GM20431 (cell line): ENCODE results near the gene MCM6.
"Not testable (repeated sequence)": the region's sequence is repeated elsewhere in the genome, so short reads cannot be mapped to it uniquely, and the experiment has no call there.

ENCODE experiments used
- in situ Hi-C: fragments of 300-500 bp; cut with MseI, MboI; formaldehyde crosslinking; loops from one replicate; pipeline ENCODE4 v1.15.0; 2020; ENCODE audit warnings: low sequenced_read_pairs; ENCODE audit not compliant: unreplicated experiment

MCM6 gene

DNA sequence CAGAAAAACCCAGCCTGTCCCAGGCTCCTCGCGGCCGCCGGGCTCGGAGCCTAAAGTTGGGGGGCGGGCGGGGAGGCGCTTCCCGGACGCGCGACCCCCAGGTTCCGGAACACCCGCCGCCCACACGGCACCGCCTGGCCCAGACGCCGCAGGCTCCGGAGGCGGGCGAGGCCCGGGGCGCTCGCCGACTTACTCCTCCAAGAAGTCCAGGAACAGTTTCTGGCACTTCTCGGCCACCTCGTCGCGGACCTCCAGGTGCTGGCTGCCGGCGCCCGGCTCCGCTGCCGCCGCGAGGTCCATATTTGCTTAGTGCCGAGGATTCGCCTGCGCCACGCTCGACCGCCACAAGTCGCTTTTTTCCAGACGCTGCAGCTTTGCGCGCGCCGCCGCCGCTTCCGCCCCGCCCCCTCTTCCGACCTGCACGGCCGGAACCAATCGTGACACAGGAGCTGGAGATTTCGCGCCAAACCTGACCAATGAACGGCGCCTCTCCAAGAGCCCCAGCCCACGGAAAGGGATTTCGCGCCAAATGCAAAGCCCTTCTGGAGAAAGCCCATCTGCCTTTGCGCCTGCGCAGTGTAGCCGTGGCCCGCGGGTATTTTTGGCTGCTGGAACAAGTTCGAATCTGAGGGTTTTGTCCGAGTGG, at the start of gene MCM6:
Gene MCM6 (minus strand): TSS at position 378 of the 646 bp plus-strand sequence. CDS start 78 bp downstream, at position 300.
- in situ Hi-C loops = no loop called here

DNA sequence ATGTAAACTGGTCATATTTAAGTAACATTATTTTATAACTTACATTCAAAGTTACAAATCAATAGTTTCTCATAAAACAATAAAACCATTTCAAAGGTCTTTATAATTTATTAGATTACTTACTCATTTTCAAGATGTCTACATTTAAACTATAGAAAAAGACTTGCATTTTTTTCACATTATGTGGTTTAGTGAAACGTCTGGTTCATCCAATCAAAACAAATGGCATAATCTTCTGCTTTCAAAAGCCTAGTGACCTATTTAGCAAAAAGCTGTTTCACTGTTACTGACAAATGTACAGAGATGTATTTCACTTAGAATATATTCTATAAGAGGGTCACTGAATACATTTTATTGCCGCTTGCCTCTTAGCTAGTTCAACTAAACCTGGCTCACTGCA, 49.3 kb upstream of the MCM6 start:
- in situ Hi-C loops = no loop called here

DNA sequence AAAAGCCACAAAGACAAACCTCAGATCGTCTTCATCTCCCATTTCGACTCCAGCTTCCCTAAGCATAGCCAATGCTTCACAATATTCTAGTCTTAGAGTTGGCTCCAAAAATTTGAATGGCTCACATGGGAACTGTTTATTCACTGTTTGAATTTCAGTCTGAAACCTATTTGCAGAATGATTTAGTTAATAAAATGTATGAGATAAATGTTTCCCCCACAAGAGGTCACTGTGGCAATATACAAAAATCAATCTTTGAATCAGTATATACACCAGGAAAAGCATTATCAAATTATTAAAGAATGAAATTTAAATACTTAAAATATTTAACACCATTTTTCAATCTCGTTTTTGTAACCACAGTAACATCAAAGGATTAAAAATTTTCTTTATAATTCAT, 40.0 kb upstream of the MCM6 start:
- in situ Hi-C loops = loop anchor here (10.0 kb wide), 1 partner anchor 469 kb away; no protein-coding TSS in a partner anchor

DNA sequence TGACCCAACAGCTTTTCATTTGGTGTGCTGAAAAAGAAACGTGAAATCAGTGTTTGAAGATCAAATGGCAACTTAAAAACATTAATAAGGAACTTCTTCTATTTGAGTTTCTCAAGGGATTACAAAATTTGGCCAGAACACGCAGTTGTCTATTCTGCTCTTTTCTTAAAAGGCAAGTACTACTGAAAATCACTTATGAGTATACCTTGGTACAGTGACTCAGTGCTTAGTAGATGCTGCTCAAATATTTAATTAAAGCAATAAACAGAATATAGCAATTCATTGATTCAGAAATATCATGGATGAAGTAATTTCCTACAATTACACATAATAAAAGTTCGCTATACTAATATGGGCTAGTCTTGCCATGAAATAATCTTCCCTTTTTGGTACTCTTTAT, 38.2 kb upstream of the MCM6 start:
- in situ Hi-C loops = loop anchor here (10.0 kb wide), 1 partner anchor 470 kb away; no protein-coding TSS in a partner anchor

DNA sequence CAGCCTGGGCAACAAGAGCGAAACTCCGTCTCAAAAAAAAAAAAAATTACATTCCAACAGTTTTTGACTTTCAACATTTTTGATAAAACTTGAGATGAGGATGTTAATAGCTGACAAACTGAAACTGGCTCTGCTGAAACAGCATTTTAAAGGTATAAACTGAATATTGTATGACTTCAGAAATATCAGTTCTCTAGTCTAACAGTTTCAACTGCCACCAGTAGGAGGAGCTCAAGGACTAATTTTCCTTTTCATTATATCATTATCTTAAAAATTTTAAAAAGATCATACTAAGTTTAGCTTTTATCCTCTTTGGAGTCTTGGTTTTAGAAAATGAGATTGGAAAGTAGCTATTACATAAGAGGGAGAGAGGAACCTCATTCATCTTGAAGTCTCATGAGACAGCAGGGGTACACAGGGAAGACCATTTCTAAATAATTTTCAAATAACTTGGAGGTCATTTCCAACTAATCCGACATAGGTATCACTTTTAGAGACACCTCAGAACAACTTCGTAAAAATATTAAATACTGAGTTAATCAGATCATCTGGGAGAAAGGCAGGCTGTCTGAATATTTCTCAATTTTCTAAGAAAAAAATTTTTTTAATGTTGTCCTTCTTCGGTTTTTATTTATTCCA, 37.6 kb upstream of the MCM6 start:
- in situ Hi-C loops = loop anchor here (10.0 kb wide), 1 partner anchor 471 kb away; no protein-coding TSS in a partner anchor

DNA sequence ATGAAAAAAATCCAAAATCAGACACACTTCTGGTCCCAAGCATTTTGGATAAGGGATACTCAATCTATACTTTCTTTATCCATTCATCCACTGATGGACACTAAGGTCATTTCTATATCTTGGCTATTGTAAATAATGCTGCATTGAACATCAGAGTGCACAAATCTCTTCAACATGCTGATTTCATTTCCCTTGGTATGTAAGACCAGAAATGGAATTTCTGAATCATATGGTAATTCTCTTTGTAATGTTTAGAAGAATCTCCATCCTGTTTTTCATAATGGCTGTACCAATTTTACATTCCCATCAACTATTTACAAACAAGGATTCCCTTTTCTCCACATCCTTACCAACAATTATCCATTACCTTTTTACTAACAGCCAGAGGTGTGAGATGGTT, 33.7 kb upstream of the MCM6 start:
- in situ Hi-C loops = loop anchor here (10.0 kb wide), 1 partner anchor 475 kb away; no protein-coding TSS in a partner anchor

DNA sequence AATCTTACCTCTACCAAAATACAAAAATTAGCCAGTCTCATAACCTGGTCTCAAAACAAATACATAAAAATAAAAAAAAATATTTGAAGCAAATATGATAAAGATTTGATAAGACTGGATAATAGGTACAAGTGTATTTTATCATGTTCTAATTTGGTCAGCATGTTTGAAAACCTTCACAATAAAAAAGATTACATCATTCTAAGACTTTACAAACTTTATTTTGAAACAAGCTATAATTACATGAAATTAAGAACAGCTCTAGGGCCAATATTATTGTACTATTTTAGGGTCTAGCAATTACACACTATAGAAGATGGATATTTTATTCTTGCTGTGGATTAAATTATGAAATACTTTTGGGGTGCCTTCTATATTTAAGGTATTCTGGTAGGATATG, 29.4 kb upstream of the MCM6 start:
- in situ Hi-C loops = no loop called here

DNA sequence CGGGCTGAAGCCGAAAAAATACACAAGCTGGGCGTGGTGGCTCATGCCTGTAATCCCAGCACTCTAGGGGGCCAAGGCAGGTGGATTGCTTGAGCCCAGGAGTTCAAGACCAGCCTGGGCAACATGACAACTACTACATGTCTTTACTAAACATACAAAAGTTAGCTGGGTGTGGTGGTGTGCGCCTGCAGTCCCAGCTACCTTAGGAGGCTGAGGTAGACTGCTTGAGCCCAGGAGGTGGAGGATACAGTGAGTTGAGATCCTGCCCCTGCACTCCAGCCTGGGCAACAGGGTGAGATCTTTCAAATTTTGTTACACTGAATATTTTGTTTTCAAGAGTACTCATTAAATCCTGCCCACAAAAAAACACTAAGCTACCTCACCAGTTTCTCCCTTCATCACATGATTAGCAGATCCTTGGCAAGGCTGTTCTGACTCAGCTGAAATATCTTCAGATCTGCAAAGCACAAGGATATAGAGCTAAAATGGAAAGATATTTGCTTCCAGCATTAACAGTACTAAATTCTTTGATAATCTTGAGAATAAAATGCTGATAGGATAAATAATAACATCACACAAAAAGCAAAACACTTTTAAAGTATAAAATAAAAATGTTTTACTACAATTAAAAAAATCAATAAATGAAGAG, 28.2 kb upstream of the MCM6 start:
- in situ Hi-C loops = no loop called here

DNA sequence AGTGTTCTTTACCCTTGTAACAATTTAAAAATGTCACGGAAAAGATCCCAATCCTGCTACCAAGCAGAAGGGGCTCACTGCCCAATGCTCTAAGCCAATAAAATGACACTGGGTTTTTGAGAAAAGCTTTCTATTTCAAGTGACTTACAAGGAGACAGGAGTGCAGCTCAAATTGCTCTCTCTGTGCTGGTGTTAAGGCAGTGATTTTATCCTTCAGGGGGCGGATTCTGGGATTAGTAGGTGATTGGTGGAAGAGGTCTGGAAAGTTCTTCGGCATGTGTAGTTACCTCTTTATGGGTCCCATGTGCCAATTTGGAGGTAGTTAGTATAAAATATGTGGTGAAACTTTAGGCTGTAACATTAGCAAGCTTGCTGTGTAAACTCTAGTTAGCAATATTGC, 27.4 kb upstream of the MCM6 start:
- in situ Hi-C loops = no loop called here

DNA sequence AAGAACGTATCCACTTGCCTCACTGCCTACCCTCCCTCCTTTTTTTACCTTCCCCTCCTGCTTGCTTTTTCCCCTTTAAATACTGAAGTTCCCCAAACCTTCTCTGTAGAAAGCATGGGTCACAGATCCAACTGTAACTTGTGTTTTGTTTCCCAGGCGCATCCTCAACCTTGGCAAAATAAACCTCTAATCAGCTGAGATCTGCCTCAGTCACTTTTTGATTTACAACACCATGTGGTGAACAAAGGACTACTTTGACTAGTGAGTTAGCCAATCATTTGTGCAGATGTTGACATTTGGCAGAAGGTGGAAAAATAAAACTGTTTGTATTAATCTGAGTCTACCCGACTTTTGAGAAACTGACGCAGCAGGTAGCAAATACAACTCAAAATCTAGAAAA, 23.3 kb upstream of the MCM6 start:
- in situ Hi-C loops = no loop called here

DNA sequence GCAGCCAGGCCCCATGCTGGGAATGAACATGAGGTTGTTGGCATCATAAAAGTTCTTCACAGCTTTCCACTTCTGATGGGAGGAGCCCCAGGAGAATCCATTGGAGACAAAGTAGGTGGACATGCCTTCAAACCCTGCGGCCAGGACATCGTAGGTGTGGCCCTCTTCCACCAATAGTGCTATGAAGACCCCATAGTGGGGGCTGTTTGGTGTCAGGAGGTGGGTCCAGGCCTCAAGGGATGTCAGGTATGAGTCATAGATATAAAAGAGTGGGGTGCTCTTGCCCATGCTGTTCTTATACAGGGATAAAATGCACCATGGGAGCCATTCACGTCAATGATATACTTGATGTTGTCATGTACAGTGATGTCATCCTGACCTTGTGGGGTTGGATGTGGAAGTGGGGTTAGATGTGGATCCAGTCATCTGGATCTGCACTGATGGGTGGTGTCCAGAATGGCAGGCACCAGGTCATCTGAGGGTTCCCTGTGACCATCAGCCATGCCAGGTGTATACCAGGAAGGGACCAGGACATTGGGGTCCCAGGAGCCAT, 22.1 kb upstream of the MCM6 start:
- in situ Hi-C loops = no loop called here

DNA sequence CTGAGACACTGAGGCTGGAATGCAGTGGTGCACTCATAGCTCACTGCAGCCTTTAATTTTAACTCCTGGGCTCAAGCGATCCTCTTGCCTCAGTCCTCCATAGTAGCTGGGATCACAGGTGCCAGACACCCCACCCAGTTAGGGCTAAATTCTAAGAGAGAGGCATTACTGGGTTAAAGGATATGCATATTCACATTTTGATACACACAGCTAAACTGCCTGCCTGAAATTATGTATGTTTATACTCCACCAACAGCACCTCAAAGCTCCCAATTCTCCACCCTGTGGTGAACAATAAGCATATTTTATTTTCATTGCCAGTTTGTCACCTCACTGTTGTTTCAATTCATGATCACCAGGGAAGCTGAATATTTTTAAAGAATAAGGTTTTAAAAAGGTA, 18.7 kb upstream of the MCM6 start:
- in situ Hi-C loops = no loop called here

DNA sequence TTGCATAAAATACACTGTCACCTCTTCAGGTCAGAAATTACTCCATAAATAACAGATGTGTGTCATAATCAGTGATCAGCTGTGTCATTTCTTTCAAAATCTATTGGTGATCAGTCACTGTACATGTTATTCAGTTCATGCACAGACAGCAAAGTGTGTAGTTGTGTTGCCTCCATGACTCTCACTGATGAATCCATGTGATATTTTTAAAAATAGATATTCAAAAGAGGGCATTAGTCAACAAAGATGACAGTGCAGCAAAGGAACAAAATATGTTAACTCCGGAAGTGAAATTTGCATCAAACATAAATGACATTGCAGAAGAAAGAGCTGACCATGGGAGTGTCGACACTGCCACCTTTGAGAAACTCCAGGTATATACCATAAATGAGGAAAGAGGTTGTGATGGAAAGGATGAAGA, 17.1 kb upstream of the MCM6 start:
- in situ Hi-C loops = no loop called here

DNA sequence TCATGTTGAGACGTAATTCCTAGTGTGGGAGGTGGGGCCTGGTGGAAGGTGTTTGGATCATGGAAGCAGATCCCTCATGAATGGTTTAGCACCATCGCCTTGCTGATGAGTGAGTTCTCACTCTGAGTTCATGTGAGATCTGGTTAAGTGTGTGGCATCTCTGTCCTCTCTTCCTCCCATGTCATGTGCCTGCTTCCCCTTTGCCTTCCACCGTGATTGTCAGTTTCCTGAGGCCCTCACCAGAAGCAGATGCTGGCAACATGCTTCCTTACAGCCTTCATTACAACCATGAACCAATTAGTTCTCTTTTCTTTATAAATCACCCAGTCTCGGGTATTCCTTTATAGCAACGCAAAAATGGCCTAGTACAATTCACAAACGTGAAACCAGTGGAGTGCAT, 14.6 kb upstream of the MCM6 start:
- in situ Hi-C loops = no loop called here

DNA sequence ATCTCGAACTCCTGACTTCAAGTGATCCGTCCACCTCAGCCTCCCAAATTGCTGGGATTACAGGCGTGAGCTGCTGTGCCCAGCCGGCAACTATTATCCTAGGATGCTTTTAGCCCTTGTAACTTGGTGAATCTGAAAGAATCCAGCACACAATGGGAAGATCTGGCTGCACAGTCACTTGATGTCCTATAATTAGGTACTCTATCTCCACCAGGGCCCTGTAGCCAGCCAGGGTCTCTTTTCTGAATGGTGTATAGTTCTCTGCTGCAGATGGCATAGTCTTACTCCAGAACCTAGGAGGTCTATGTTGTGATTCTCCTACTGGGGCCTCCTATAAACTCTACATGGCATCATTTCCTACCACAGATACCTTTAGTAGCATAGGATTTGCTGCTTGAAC, 13.9 kb upstream of the MCM6 start:
- in situ Hi-C loops = no loop called here

DNA sequence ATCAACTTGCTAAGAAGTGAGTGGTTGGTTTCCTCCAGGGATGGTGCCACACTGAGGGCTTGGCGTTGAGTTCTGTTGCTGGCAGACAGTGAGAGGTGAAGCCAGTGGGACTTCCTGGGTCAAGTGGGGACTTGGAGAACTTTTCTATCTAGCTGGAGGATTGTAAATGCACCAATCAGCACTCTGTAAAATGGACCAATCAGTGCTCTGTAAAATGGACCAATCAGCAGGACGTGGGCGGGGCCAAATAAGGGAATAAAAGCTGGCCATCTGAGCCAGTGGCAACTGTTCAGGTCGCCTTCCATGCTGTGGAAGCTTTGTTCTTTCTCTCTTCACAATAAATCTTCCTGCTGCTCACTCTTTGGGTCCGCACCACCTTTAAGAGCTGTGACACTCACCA, 12.3 kb upstream of the MCM6 start:
- in situ Hi-C loops = not testable (repeated sequence)

DNA sequence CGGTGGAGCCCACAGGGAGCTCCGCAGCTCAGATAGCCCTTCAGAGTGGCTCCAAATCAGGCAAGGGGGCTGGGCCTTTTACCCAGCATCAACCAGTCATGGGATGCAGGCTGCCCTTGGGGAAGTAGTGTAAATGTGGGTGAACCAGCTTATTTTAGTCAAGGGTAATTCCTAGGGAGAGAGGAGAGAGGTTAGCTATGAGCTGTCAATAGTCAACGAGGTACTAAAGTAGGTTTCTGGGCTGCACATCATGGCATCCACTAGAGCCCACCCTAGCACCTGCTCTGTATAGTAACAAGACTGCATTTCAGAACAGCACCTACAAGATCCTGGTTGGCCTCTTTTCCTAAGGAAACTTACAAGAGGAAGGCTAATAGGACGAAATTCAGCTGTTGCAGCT, 9.5 kb upstream of the MCM6 start:
- in situ Hi-C loops = no loop called here

DNA sequence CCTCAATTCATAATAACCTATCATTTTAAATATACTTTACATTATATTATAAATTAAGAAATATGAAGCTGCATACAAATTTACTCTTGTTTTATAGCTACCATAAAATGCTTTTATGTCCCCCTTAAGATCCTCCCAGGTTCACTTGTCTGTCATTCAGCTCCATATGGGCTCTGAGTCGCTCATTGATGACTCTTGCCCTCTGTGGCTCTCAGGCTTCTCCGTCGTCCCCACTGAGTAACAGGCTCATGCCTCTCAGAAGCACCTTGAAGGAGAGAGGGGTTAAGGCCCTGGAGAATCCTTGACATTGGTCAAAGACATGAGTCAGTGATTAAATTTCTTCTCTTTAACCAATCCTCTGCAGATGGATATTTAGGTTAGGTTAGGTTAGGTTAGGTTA, 6.2 kb upstream of the MCM6 start:
- in situ Hi-C loops = no loop called here

DNA sequence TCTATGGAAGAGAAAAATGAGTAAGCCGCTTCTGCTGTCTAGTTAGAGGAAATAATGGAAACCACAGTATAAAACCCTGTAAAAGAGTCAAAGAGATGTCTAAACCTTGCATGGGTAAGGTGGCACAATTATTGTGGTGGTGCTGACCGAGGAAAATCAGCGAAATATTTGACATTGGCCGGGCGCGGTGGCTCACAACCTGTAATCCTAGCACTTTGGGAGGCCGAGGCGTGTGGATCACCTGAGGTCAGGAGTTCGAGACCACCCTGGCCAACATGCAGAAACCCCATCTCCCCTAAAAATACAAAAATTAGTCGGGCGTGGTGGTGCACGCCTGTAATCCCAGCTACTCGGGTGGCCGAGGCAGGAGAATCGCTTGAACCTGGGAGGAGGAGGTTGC, 527 bp upstream of the MCM6 start:
- in situ Hi-C loops = not testable (repeated sequence)

DNA sequence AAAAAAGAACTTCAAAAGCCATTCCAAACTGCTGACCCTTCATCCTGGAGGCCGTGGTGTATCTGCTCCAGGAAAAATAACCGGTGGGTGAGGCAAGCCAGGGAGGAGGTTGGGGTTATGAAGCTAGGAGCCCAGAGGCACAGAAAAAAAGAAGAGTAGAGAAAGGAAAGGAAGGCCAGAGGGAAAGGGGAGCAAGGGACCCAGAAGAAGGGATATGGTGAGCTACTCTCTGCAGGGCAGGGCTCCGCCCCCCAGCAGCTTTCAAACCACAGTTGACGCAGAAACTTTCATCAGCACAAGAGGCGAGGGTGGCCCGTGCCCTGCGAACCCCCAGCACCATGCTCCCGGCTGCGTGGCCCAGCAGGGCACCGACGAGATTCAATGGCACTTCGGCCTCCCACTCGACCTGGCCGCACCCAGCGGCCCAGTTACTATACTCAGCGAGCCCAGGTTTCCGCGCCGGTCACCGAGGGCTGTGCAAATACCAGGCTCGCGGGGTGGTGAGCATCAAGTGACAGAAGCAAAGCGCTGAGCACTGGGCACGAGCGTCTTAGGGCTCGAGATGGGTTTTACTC, 665 bp downstream of the MCM6 start:
- in situ Hi-C loops = no loop called here
